HG02759 (cell line): Measurements from ENCODE around the gene CCDC127.
"Not testable (repeated sequence)": the region's sequence is repeated elsewhere in the genome, so short reads cannot be mapped to it uniquely, and the experiment has no call there.

Experiments used
- ATAC-seq: cut with Tn5 transposase; IDR thresholded peaks from one replicate; pipeline ENCODE4 v1.9.1; 2021; ENCODE audit warnings: mild to moderate bottlenecking, moderate library complexity; ENCODE audit not compliant: unreplicated experiment

Gene CCDC127, protein sequence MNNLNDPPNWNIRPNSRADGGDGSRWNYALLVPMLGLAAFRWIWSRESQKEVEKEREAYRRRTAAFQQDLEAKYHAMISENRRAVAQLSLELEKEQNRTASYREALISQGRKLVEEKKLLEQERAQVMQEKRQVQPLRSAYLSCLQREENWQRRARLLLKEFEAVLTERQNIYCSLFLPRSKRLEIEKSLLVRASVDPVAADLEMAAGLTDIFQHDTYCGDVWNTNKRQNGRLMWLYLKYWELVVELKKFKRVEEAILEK

GRCh38 chr5:217494-218456, at the start of gene CCDC127, which contains the start of gene SDHA:
Gene CCDC127, minus strand, starts transcription at chr5:218153. Its CDS starts 1,304 bp downstream, at chr5:216849.
Gene SDHA, plus strand, starts transcription at chr5:218320. Its CDS starts 36 bp downstream, at chr5:218356.
- peak; percentile 78 for ATAC-seq

DNA sequence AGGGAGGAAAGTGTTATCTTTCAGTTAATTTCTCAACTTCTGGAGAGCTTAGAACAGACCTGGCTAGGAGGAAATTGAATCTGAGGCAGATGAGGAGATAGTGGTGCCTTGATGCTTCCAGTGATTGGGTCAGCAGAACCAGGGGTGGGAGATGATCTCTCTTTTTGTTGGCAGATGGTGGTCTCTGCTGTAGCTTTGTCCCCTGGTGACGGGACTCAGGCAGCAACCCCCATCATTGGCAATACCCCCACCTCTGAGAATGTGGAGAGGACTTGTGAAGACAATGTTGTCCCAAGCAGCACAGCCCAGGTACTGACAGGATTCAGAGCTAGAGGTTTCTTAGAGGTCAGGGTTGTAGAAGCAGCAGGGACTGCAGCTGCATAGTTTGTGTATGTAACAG, 49.8 kb upstream of the CCDC127 start:
- ATAC-seq: no peak

GRCh38 chr5:266311-267026, 48.5 kb upstream of the CCDC127 start:
- not testable (repeated sequence) for ATAC-seq

- ATAC-seq: no peak
Measured at GRCh38 chr5:264338-264737, 46.4 kb upstream of the CCDC127 start.

GRCh38 chr5:263275-263974, 45.5 kb upstream of the CCDC127 start:
- ATAC-seq: not testable (repeated sequence)

DNA sequence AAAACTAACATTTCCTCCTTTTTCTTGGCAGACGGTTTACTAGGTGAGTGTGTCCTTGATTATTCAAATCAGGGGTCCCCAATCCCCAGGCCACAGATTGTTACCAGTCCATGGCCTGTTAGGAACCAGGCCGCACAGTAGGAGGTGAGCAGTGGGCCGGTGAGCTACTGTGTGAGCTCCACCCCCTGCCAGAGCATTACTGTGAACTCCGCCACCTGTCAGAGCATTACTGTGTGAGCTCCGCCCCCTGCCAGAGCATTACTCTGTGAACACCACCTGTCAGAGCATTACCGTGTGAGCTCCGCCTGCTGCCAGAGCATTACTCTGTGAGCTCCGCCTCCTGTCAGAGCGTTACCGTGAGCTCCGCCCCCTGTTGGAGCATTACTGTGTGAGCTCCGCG, 39.2 kb upstream of the CCDC127 start:
- ATAC-seq: no peak

GRCh38 chr5:256347-256746, 38.4 kb upstream of the CCDC127 start:
- ATAC-seq: not testable (repeated sequence)

- not testable (repeated sequence) for ATAC-seq
Measured at GRCh38 chr5:255116-255515, 37.2 kb upstream of the CCDC127 start.

DNA sequence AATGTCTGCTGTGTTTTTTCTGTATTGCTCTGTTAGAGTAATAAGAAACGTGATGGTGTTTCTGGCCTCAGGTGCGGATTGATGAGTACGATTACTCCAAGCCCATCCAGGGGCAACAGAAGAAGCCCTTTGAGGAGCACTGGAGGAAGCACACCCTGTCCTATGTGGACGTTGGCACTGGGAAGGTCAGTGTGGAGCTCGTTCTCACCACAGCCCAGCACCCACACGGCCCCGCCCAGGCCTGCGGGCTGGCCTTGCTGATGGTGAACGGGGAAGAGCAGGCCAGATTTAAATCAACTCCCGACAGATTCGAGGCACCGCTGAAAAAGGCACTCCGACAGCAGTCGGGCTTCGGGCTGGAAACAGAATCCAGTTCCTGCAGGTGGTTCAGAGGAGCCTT, 36.4 kb upstream of the CCDC127 start:
- not testable (repeated sequence) for ATAC-seq

DNA sequence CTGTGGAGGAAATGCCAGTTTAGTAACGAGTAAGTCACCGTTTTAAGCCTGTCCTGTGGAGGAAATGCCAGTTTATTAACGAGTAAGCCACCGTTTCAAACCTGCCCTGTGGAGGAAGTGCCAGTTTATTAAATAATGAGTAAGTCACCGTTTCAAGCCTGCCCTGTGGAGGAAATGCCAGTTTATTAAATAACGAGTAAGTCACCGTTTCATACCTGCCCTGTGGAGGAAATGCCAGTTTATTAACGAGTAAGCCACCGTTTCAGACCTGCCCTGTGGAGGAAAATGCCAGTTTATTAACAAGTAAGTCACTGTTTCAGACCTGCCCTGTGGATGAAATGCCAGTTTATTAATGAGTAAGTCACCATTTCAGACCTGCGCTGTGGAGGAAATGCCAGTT, 34.6 kb upstream of the CCDC127 start:
- no peak for ATAC-seq

GRCh38 chr5:251975-252374, 34.0 kb upstream of the CCDC127 start:
- not testable (repeated sequence) for ATAC-seq

DNA sequence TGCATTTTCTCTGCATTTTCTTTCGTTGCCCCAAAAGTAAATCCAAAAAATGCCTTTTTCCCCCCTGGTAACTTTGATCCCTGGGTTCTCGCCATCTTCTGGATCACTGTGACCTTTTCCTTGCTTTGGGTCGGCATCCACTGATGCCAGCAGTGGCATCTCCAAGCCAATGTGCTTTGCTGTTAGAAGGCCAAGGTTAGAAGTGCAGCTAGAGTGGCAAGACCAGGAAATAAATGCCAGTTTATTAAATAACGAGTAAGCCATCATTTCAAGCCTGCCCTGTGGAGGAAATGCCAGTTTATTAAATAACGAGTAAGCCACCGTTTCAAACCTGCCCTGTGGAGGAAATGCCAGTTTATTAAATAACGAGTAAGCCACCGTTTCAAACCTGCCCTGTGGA, 33.6 kb upstream of the CCDC127 start:
- ATAC-seq: not testable (repeated sequence)

GRCh38 chr5:251016-251415, 33.1 kb upstream of the CCDC127 start:
- not testable (repeated sequence) for ATAC-seq

GRCh38 chr5:250396-250795, 32.4 kb upstream of the CCDC127 start:
- ATAC-seq: not testable (repeated sequence)

GRCh38 chr5:245717-246116, 27.8 kb upstream of the CCDC127 start:
- not testable (repeated sequence) for ATAC-seq

DNA sequence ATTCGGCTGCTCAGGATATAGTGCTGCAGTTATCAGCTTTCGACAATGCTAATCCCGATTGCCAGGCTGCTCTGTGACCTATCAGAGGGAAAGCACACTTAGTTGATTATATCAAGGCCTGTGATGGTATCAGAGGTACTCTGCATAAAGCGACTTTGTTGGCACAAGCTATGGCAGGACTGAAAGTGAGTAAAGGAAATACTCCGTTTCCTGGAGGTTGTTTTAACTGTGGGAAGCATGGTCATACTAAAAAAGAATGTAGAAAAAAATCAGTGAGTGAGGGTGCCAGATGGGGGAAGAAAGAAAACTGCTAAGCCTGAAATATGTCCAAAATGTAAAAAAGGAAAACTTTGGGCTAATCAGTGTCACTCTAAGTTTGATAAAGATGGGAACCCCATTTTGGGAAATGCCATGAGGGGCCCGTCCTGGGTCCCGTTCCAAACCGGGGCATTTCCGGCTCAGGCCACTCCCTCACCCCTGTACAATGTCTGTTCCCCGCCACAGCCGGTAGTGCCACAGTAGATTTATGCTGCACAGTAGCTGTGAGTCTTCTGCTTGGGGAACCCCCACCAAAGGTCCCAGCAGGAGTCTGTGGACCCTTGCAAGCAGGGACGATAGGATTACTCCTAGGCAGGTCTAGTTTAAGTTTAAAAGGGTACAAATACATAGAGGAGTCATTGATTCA, 25.9 kb upstream of the CCDC127 start:
- ATAC-seq: not testable (repeated sequence)

- ATAC-seq: not testable (repeated sequence)
Measured at GRCh38 chr5:241045-241669, 23.2 kb upstream of the CCDC127 start.

- not testable (repeated sequence) for ATAC-seq
Measured at GRCh38 chr5:240550-240949, 22.6 kb upstream of the CCDC127 start.

GRCh38 chr5:237931-238330, 20.0 kb upstream of the CCDC127 start:
- not testable (repeated sequence) for ATAC-seq
